Esophagus (tissue), 2 donors: Measurements from ENCODE around the gene ADGRB3. TPM values are rescaled to one million over a fixed set of nuclear protein-coding genes. Genes with fewer than 3 reads are reported as not detected.
"Not testable (repeated sequence)": the region's sequence is repeated elsewhere in the genome, so short reads cannot be mapped to it uniquely, and the experiment has no call there.

Source experiments
- H3K27ac ChIP-seq, 2 donors: one replicate each; pipeline ENCODE4 v1.5.1; 2013; ENCODE audit warnings: low read depth in 2 of 2, mild to moderate bottlenecking in 2 of 2, inconsistent platforms in 1 of 2, low read length in 1 of 2, moderate library complexity in 1 of 2
- H3K27me3 ChIP-seq, 2 donors: one replicate each; pipeline ENCODE4 v1.6.1; 2013; ENCODE audit warnings: low read length in 2 of 2, control low read depth in 1 of 2, mild to moderate bottlenecking in 1 of 2; ENCODE audit not compliant: insufficient read depth in 2 of 2, control insufficient read depth in 1 of 2
- H3K36me3 ChIP-seq, 2 donors: one replicate each; pipeline ENCODE4 v1.6.1; 2013; ENCODE audit warnings: low read length in 1 of 2; ENCODE audit not compliant: control insufficient read depth in 2 of 2, insufficient read depth in 2 of 2
- H3K4me1 ChIP-seq, 2 donors: one replicate each; pipeline ENCODE4 v1.6.1; 2013; ENCODE audit warnings: low read length in 1 of 2; ENCODE audit not compliant: control insufficient read depth in 2 of 2, insufficient read depth in 2 of 2
- H3K4me3 ChIP-seq, 2 donors: one replicate each; pipeline ENCODE4 v1.5.1; 2013; ENCODE audit warnings: low read length in 2 of 2, mild to moderate bottlenecking in 2 of 2, low read depth in 1 of 2, moderate library complexity in 1 of 2
- H3K9me3 ChIP-seq, 2 donors: one replicate each; pipeline ENCODE4 v1.6.1; 2013; ENCODE audit warnings: mild to moderate bottlenecking in 2 of 2, low read depth in 1 of 2, low read length in 1 of 2, moderate library complexity in 1 of 2; ENCODE audit not compliant: control insufficient read depth in 2 of 2, insufficient read depth in 1 of 2
- WGBS, 2 donors: extraction: QIAGEN DNeasy Blood & Tissue Kit; methylation state at CpG; one replicate each; pipeline ENCODE4 v1.1.7; 2013; 5-methylcytosine and 5-hydroxymethylcytosine counted together
- polyA plus RNA-seq, 2 donors: library from polyadenylated mRNA; stranded (reverse); fragments of 200-250 nt; gene quantifications; one replicate each; pipeline ENCODE4 v1.2.3, GENCODE V29; 2013
- donor health status: healthy with polysubstance abuse.
- donor health status: Bipolar disorder and iron deficiency.

The ADGRB3 gene
- polyA plus RNA-seq, 2 donors = 0.08 to 0.14 TPM

DNA sequence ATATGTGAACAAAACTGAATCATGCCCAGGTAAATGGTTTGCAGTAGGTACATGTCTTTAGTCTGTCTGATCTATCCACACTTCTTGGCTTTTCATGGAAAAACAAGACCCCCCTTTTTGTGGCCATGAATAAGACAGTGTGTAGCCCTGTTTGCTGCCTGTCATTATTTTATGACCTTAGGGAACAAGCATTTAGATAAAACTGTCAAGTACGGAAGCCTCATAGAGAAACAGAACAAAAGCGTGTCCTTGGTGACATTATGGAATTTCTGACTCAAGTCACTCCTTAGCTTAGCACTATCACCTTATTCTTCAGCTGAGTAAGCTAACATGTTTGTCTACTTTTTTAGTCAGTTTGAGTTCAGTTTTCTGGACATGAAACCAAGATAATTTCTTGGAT lies 476.2 kb downstream of the ADGRB3 start:
- Histone ChIP-seq H3K9me3 (no peaks in the 10 kb centered on the region), H3K27me3 (no peaks in the 10 kb centered on the region), H3K4me3 (no peak overlapping the region), H3K36me3 (no peaks in the 10 kb centered on the region), H3K27ac (no peak overlapping the region), H3K4me1 (no peaks in the 10 kb centered on the region)
- 51 to 58% methylated on average over 2 of the region's 2 CpGs for WGBS, 2 donors

DNA sequence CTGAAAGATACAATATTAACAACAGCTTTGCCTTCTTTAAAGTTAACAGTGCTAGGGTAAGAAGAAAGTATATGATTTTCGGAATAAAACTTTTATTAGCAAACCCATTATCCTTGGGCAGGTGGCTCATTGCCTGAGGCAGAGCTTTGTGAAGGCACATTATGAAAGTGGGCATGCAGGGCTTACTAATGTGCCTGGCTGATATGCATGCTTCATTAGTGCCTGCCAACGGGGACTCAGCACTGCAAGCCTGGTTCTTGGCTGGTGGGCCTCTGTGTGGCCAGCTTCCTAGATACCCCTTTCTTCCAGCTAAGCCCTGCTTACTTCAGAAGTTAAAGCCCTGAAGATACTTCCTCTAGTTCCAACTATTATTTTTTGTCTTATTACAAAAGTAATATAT lies 481.6 kb downstream of the ADGRB3 start:
- 71 to 82% methylated on average over 2 of the region's 2 CpGs for WGBS, 2 donors
- no peak overlapping the region for H3K27ac ChIP-seq
- H3K36me3 ChIP-seq = no peaks in the 10 kb centered on the region
- H3K27me3 ChIP-seq = no peaks in the 10 kb centered on the region
- no peaks in the 10 kb centered on the region for H3K4me1 ChIP-seq
- no peak overlapping the region for H3K4me3 ChIP-seq
- H3K9me3 ChIP-seq = peaks cover 0 to 3% of the 10 kb centered on the region in 2 donors

GRCh38 chr6:69121461-69122406 lies 486.7 kb downstream of the ADGRB3 start:
- not testable (repeated sequence) for H3K27ac ChIP-seq, H3K4me3 ChIP-seq, H3K27me3 ChIP-seq, H3K36me3 ChIP-seq, H3K4me1 ChIP-seq, H3K9me3 ChIP-seq
- WGBS, 2 donors = 84 to 87% methylated on average over 51 of the region's 51 CpGs

- Histone ChIP-seq H3K4me1 (no peaks in the 10 kb centered on the region), H3K9me3 (peaks cover 0 to 9% of the 10 kb centered on the region in 2 donors), H3K36me3 (no peaks in the 10 kb centered on the region), H3K27ac (no peak overlapping the region), H3K4me3 (no peak overlapping the region), H3K27me3 (no peaks in the 10 kb centered on the region)
These were observed 487.3 kb downstream of the ADGRB3 start for GRCh38 chr6:69122407-69122773.

GRCh38 chr6:69128411-69128810 lies 493.3 kb downstream of the ADGRB3 start:
- Histone ChIP-seq H3K36me3 (no peaks in the 10 kb centered on the region), H3K9me3 (peaks cover 0 to 3% of the 10 kb centered on the region in 2 donors), H3K4me1 (no peaks in the 10 kb centered on the region), H3K27ac (no peak overlapping the region), H3K4me3 (no peak overlapping the region), H3K27me3 (no peaks in the 10 kb centered on the region)
- WGBS, 2 donors = 41 to 45% methylated on average over 2 of the region's 2 CpGs

DNA sequence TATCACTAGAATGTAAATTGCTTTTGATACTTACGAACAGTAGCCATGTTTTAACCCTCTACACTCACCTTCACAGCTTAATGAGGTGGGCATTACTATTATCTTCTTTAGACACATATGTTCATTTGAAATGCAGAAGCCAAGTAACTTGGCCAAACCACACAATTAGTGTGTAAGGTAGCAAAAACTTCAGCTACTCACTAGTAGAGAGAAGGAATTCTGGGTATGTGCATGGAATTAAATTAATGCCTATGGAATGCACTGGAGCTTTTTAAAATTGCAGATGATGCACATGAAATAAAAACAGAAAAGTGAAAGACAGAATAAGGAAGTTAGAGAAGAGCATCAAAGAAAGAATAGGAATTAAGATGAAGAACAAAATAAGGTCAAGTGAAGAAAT lies 494.0 kb downstream of the ADGRB3 start:
- H3K4me1 ChIP-seq = no peaks in the 10 kb centered on the region
- H3K9me3 ChIP-seq = peaks cover 0 to 3% of the 10 kb centered on the region in 2 donors
- no peaks in the 10 kb centered on the region for H3K27me3 ChIP-seq
- H3K4me3 ChIP-seq = no peak overlapping the region
- H3K36me3 ChIP-seq = no peaks in the 10 kb centered on the region
- 59 to 62% methylated on average over 1 of the region's 1 CpG for WGBS, 2 donors
- H3K27ac ChIP-seq = no peak overlapping the region

DNA sequence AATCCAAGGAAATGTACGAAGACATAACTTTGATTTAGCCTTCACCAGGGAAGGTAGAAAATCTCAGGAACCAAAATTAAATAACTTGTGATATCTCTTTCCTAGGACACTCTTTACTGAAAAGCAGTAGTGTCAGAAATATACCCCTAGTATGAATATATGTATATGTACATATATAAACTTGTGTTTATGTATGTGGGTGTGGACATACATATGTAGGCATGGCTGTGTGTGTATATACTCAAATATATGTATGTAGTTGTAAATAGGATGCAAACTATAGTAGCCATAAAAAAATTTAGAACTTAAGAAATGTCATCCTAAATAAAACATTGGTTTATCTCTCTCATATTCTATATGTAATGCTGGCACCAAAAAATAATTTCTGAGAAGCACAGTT lies 500.8 kb downstream of the ADGRB3 start:
- WGBS, 2 donors = 54 to 69% methylated on average over 1 of the region's 1 CpG

DNA sequence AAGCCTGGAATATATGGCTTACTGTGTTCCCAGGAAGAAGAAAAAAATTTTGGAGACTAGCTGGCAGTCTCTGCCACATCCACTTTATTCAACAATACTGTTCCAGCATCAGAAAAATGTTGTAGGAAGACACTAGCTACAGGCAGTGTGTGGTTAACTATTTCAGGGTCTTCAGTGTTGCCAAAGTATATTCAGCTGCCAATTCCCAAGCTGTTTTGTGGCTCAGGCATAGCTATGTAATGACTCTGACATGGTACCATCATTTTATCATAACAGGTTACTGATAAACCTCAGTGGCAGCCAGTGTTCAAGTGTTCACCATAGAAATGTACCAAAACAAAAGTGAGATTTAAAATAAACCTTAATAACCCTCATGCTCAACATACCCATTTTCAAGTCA lies 503.1 kb downstream of the ADGRB3 start:
- Histone ChIP-seq H3K4me3 (no peak overlapping the region), H3K27ac (no peak overlapping the region), H3K36me3 (no peaks in the 10 kb centered on the region), H3K4me1 (no peaks in the 10 kb centered on the region), H3K9me3 (peaks cover 0 to 3% of the 10 kb centered on the region in 2 donors), H3K27me3 (no peaks in the 10 kb centered on the region)

More for the DNA sequence above, 500.8 kb downstream of the ADGRB3 start:
- Histone ChIP-seq H3K4me1 (no peaks in the 10 kb centered on the region), H3K4me3 (no peak overlapping the region), H3K27me3 (no peaks in the 10 kb centered on the region), H3K27ac (no peak overlapping the region), H3K9me3 (peaks cover 0 to 3% of the 10 kb centered on the region in 2 donors), H3K36me3 (no peaks in the 10 kb centered on the region)

- H3K36me3 ChIP-seq = no peaks in the 10 kb centered on the region
- H3K27ac ChIP-seq = no peak overlapping the region
These were observed 503.9 kb downstream of the ADGRB3 start for GRCh38 chr6:69138893-69139494.

GRCh38 chr6:69145062-69145461 lies 510.0 kb downstream of the ADGRB3 start:
- no peaks in the 10 kb centered on the region for H3K36me3 ChIP-seq
- no peak overlapping the region for H3K27ac ChIP-seq
- no peak overlapping the region for H3K4me3 ChIP-seq
- WGBS, 2 donors = 73 to 80% methylated on average over 6 of the region's 6 CpGs
- H3K4me1 ChIP-seq = no peaks in the 10 kb centered on the region
- H3K9me3 ChIP-seq = peaks cover 8 to 10% of the 10 kb centered on the region in 2 donors
- H3K27me3 ChIP-seq = no peaks in the 10 kb centered on the region

More at GRCh38 chr6:69138893-69139494, 503.9 kb downstream of the ADGRB3 start:
- no peaks in the 10 kb centered on the region for H3K27me3 ChIP-seq
- WGBS, 2 donors = 90 to 94% methylated on average over 4 of the region's 4 CpGs
- no peak overlapping the region for H3K4me3 ChIP-seq
- H3K9me3 ChIP-seq = peaks cover 0 to 3% of the 10 kb centered on the region in 2 donors
- no peaks in the 10 kb centered on the region for H3K4me1 ChIP-seq
